ENCODE results near the gene RNASE7.

Gene RNASE7

GRCh38 chr14:21075719-21076437, 33.7 kb downstream of the RNASE7 start:
- H3K27me3 Mint-ChIP-seq, result peaks cover 19% of the 10 kb centered on the region
- peaks cover 15% of the 10 kb centered on the region for H3K4me1 Mint-ChIP-seq (ENCODE audit: low read depth)
- H3K36me3 Mint-ChIP-seq (ENCODE audit: low read depth), result no peaks in the 10 kb centered on the region
- no peak overlapping the region for H3K27ac Mint-ChIP-seq
- H3K9me3 Mint-ChIP-seq, result no peaks in the 10 kb centered on the region
- no peak overlapping the region for H3K4me3 Mint-ChIP-seq

GRCh38 chr14:21077672-21078071, 35.5 kb downstream of the RNASE7 start:
- no peak overlapping the region for H3K27ac Mint-ChIP-seq
- peaks cover 6% of the 10 kb centered on the region for H3K27me3 Mint-ChIP-seq
- H3K4me3 Mint-ChIP-seq, result no peak overlapping the region
- H3K9me3 Mint-ChIP-seq, result no peaks in the 10 kb centered on the region
- H3K36me3 Mint-ChIP-seq (ENCODE audit: low read depth), result no peaks in the 10 kb centered on the region
- H3K4me1 Mint-ChIP-seq (ENCODE audit: low read depth), result no peaks in the 10 kb centered on the region

DNA sequence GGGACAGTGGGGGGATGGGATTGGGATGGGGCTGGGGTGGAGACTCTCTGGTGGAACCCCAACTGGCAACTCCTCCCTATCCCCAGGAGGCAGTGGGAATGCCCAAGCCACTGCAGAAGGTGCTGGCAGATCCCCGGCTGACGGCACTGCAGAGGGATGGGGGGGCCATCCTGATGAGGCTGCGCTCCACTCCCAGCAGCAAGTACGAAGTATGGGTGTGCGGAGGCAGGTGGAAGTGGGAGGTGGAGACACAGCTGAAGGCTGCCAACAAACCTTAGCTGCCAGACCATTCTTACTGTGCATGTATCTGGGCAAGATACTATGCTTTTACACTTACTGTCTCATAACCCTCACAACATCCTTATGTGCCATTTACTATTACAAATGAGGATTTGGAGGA, 36.1 kb downstream of the RNASE7 start:
- no peaks in the 10 kb centered on the region for H3K4me1 Mint-ChIP-seq (ENCODE audit: low read depth)
- H3K4me3 Mint-ChIP-seq, result no peak overlapping the region
- H3K36me3 Mint-ChIP-seq (ENCODE audit: low read depth), result no peaks in the 10 kb centered on the region
- H3K27me3 Mint-ChIP-seq, result peaks cover 3% of the 10 kb centered on the region
- no peak overlapping the region for H3K27ac Mint-ChIP-seq
- no peaks in the 10 kb centered on the region for H3K9me3 Mint-ChIP-seq

DNA sequence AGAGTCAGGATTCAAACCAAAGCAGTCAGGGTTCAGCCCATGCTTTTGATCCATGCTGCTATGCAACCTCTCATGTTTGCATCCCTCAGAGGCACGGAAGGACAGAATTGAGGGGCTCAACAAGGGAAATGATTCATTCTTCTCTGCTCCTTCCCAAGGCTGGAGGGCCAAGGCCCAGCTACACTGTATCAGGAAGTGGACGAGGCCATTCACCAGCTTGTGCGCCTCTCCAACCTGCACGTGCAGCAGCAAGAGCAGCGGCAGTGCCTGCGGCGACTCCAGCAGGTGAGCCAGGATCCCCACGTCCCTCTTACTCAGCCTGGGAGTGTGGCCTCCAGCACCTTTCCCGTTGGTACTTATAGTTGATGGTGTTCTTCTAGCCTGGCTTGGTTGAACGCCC, 36.6 kb downstream of the RNASE7 start:
- Mint-ChIP-seq H3K9me3 (no peaks in the 10 kb centered on the region), H3K36me3 (ENCODE audit: low read depth) (no peaks in the 10 kb centered on the region), H3K27me3 (no peaks in the 10 kb centered on the region)

DNA sequence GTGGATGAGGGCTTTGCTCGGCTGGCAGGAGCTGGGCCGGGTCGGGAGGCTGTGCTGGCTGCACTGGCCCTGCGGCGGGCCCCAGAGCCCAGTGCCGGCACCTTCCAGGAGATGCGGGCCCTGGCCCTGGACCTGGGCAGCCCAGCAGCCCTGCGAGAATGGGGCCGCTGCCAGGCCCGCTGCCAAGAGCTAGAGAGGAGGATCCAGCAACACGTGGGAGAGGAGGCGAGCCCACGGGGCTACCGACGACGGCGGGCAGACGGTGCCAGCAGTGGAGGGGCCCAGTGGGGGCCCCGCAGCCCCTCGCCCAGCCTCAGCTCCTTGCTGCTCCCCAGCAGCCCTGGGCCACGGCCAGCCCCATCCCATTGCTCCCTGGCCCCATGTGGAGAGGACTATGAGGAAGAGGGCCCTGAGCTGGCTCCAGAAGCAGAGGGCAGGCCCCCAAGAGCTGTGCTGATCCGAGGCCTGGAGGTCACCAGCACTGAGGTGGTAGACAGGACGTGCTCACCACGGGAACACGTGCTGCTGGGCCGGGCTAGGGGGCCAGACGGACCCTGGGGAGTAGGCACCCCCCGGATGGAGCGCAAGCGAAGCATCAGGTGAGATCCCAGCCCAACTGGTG, 39.5 kb downstream of the RNASE7 start:
- Mint-ChIP-seq H3K4me1 (ENCODE audit: low read depth) (peaks cover 4% of the 10 kb centered on the region), H3K36me3 (ENCODE audit: low read depth) (no peaks in the 10 kb centered on the region), H3K27ac (no peak overlapping the region), H3K9me3 (no peaks in the 10 kb centered on the region), H3K27me3 (no peaks in the 10 kb centered on the region), H3K4me3 (no peak overlapping the region)

More for the DNA sequence above, 36.6 kb downstream of the RNASE7 start:
- Mint-ChIP-seq H3K4me1 (ENCODE audit: low read depth) (no peaks in the 10 kb centered on the region), H3K4me3 (no peak overlapping the region), H3K27ac (no peak overlapping the region)

- no peaks in the 10 kb centered on the region for H3K36me3 Mint-ChIP-seq (ENCODE audit: low read depth)
- H3K4me3 Mint-ChIP-seq, result no peak overlapping the region
- H3K27me3 Mint-ChIP-seq, result no peaks in the 10 kb centered on the region
- H3K27ac Mint-ChIP-seq, result no peak overlapping the region
- no peaks in the 10 kb centered on the region for H3K9me3 Mint-ChIP-seq
- peaks cover 22% of the 10 kb centered on the region for H3K4me1 Mint-ChIP-seq (ENCODE audit: low read depth)
Measured at GRCh38 chr14:21083565-21084325, 41.6 kb downstream of the RNASE7 start.

DNA sequence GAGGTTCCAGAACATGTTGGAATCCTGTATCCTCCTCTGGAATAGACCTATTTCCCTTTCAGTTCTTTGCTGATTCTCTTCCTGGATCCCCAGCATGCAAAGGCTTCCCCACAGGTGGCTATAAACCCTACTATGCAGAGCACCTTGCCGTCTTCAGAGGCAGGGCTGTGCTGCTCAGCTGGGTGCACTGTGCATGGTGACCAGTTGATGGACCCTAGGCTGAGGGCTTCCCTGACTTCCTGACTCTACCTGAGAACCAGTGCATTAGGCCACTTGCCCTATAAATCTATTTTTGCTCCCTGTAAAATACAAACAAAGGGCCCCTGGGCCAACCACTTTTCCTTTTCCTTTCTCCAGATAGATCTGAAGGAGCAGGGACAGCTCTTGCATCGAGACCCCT, 42.2 kb downstream of the RNASE7 start:
- Mint-ChIP-seq H3K36me3 (ENCODE audit: low read depth) (no peaks in the 10 kb centered on the region), H3K27ac (no peak overlapping the region), H3K4me3 (no peak overlapping the region), H3K4me1 (ENCODE audit: low read depth) (peaks cover 25% of the 10 kb centered on the region), H3K27me3 (no peaks in the 10 kb centered on the region), H3K9me3 (no peaks in the 10 kb centered on the region)

DNA sequence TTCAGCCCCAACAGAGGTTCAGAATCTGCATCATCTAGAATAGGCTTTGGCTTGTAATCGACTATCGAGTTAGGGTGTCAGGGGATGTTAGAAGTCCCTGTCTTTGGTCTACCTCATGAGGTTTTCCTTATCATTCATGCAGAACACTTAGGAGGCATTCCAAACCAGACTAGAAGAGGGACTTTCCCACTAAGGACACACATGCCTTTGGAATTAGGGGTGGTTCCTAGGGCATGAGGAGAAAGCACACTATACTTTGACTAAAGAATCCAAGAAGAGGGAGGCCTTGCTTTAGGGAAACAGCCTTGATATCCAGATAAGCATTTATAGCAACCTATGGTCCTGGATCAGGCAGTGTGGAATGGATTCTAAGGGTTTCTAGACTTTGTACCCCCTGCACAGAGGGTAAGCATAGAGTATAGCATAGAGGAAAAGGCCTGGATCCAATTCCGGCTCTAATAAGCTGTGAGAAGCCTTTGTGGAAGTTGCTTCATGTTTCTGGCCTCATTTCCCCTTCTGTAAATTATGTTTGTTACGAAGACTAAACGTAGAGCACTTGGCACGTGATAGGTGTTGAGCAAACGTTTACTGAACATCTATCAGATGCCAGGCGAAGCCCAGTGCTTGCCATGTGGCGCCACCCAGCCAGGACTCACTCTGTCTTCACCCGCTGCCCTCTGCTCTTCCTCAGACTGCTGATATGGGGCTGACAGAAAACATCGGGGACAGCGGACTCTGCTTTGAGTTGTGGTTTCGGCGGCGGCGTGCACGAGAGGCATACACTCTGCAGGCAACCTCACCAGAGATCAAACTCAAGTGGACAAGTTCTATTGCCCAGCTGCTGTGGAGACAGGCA, 43.1 kb downstream of the RNASE7 start:
- Mint-ChIP-seq H3K4me3 (no peak overlapping the region), H3K27me3 (no peaks in the 10 kb centered on the region), H3K4me1 (ENCODE audit: low read depth) (peaks cover 25% of the 10 kb centered on the region), H3K36me3 (ENCODE audit: low read depth) (no peaks in the 10 kb centered on the region), H3K27ac (no peak overlapping the region), H3K9me3 (no peaks in the 10 kb centered on the region)

DNA sequence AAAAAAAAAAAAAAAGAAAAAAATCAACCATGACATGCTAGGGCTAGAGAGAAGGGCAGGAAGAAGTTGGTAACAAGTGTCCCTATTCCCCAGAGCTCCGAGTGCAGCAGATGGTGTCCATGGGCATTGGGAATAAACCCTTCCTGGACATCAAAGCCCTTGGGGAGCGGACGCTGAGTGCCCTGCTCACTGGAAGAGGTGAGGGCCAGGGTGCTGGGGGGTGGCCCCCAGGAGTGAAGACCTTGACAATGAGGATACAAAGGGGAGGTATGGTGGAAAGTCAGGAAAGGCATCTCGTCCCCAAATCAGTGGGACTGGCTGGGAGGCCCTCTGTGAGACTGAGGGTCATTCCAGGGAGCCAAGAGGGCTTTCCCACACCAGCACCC, 44.7 kb downstream of the RNASE7 start:
- H3K4me1 Mint-ChIP-seq (ENCODE audit: low read depth), result peaks cover 25% of the 10 kb centered on the region
- H3K27me3 Mint-ChIP-seq, result no peaks in the 10 kb centered on the region
- peaks cover 4% of the 10 kb centered on the region for H3K36me3 Mint-ChIP-seq (ENCODE audit: low read depth)
- H3K27ac Mint-ChIP-seq, result peak overlapping the region; percentile 7
- no peak overlapping the region for H3K4me3 Mint-ChIP-seq
- no peaks in the 10 kb centered on the region for H3K9me3 Mint-ChIP-seq

DNA sequence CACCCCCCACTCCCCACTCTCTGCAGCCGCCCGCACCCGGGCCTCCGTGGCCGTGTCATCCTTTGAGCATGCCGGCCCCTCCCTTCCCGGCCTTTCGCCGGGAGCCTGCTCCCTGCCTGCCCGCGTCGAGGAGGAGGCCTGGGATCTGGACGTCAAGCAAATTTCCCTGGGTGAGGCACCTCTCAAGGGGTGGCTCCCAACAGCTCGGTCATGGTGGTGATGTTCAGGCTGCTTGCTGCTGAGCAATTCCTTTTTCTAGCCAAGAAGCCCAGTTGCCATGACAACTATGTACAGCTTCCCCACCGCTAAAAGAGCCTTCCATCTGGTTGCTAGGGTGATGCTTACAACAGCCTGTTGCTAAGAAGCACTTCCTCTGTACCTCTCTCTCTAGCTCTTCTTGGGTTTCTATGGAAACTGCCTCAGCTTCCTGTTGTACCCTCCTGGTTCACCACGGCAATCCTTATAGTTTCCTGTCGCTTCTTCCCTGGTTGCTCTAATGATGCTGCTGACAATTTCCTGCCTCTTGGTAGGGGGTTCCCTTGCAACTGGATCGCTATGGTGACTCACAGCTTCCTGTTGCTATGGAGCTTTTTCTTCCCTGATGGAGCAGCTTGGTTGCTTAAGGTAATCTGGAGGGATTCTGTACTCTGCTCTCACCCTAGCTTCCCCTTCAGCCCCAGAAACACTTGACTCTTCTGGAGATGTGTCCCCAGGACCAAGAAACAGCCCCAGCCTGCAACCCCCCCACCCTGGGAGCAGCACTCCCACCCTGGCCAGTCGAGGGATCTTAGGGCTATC, 45.3 kb downstream of the RNASE7 start:
- no peaks in the 10 kb centered on the region for H3K9me3 Mint-ChIP-seq
- peak overlapping the region; percentile 40 for H3K27ac Mint-ChIP-seq
- no peak overlapping the region for H3K4me3 Mint-ChIP-seq
- H3K27me3 Mint-ChIP-seq, result no peaks in the 10 kb centered on the region
- peaks cover 5% of the 10 kb centered on the region for H3K36me3 Mint-ChIP-seq (ENCODE audit: low read depth)
- peaks cover 27% of the 10 kb centered on the region for H3K4me1 Mint-ChIP-seq (ENCODE audit: low read depth)

GRCh38 chr14:21088687-21089086, 46.5 kb downstream of the RNASE7 start:
- no peak overlapping the region for H3K4me3 Mint-ChIP-seq
- H3K9me3 Mint-ChIP-seq, result no peaks in the 10 kb centered on the region
- peaks cover 28% of the 10 kb centered on the region for H3K4me1 Mint-ChIP-seq (ENCODE audit: low read depth)
- H3K27me3 Mint-ChIP-seq, result no peaks in the 10 kb centered on the region
- no peak overlapping the region for H3K27ac Mint-ChIP-seq
- H3K36me3 Mint-ChIP-seq (ENCODE audit: low read depth), result peaks cover 6% of the 10 kb centered on the region

DNA sequence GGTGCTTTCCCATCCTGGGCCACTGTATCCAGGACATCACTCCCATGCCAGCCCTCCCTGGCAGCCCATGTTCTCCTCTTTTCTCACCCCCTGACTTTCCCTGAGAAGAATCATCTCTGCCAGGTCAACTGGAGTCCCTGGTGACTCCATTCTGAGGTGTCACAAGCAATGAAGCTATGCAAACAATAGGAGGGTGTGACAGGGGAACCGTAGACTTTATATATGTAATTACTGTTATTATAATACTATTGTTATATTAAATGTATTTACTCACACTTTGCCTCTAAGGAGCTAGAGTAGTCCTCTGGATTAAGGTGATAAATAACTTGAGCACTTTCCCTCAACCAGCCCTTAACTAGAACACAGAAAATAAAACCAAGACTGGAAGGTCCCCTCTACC, 47.1 kb downstream of the RNASE7 start:
- H3K4me3 Mint-ChIP-seq, result no peak overlapping the region
- H3K9me3 Mint-ChIP-seq, result no peaks in the 10 kb centered on the region
- peaks cover 6% of the 10 kb centered on the region for H3K36me3 Mint-ChIP-seq (ENCODE audit: low read depth)
- H3K27ac Mint-ChIP-seq, result peak overlapping the region; percentile 36
- peaks cover 28% of the 10 kb centered on the region for H3K4me1 Mint-ChIP-seq (ENCODE audit: low read depth)
- H3K27me3 Mint-ChIP-seq, result no peaks in the 10 kb centered on the region

GRCh38 chr14:21089877-21090193, 47.7 kb downstream of the RNASE7 start:
- H3K27ac Mint-ChIP-seq, result peak overlapping the region; percentile 36

DNA sequence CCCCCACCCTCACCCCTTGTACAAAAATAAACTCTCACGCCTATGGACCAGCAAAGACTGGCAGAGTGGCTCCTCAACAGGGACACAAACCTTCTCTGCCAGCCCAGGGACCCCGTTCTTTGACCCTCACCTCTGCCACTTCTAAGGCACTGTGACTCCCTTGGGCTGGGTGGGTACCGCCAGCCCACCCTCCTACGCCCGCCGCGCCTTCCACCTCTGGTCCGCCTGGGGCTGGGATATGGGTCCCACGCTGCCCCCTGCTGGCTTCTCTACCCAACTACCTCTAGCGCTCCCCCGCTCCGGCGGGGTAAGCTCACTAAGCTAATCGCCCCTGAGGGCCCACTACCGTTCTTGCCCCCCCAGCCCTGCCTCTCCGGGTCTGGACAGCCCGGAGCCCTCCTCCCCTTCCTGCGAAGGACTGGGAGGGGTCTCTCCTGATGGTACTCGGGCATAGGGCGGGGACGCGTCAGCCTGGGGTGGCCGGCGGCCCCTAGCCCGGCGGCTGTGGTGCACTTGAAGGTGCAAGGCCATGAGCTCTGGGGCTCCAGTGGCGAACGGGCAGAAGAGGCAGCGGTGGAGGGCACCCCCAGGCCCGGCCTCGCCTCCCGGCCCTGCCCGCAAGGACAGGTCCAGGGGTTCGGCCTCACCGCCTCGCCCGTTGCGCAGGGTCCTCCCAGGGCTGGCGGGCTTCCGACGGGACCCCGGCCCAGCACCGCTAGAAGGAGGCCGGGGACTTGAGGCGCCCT, 48.2 kb downstream of the RNASE7 start:
- H3K4me1 Mint-ChIP-seq (ENCODE audit: low read depth), result peaks cover 28% of the 10 kb centered on the region
- no peaks in the 10 kb centered on the region for H3K27me3 Mint-ChIP-seq
- no peak overlapping the region for H3K4me3 Mint-ChIP-seq
- no peak overlapping the region for H3K27ac Mint-ChIP-seq
- peaks cover 6% of the 10 kb centered on the region for H3K36me3 Mint-ChIP-seq (ENCODE audit: low read depth)
- H3K9me3 Mint-ChIP-seq, result no peaks in the 10 kb centered on the region

More at GRCh38 chr14:21089877-21090193, 47.7 kb downstream of the RNASE7 start:
- peaks cover 6% of the 10 kb centered on the region for H3K36me3 Mint-ChIP-seq (ENCODE audit: low read depth)
- no peaks in the 10 kb centered on the region for H3K27me3 Mint-ChIP-seq
- H3K4me1 Mint-ChIP-seq (ENCODE audit: low read depth), result peaks cover 28% of the 10 kb centered on the region
- H3K4me3 Mint-ChIP-seq, result no peak overlapping the region
- H3K9me3 Mint-ChIP-seq, result no peaks in the 10 kb centered on the region

Data from stimulated activated naive CD8-positive, alpha-beta T cell treated with anti-CD3 and anti-CD28 coated beads, Interleukin-15, Interleukin-2, amounts not matched to agents 100 ng/mL and 50 ng/mL, for 24 hours (primary cell).